ENCODE results near the gene TBX4. TPM values are rescaled to one million over a fixed set of nuclear protein-coding genes. Genes with fewer than 3 reads are reported as not detected.

TBX4 gene
- total RNA-seq, 4 donors from 2014 or later, result not detected

DNA sequence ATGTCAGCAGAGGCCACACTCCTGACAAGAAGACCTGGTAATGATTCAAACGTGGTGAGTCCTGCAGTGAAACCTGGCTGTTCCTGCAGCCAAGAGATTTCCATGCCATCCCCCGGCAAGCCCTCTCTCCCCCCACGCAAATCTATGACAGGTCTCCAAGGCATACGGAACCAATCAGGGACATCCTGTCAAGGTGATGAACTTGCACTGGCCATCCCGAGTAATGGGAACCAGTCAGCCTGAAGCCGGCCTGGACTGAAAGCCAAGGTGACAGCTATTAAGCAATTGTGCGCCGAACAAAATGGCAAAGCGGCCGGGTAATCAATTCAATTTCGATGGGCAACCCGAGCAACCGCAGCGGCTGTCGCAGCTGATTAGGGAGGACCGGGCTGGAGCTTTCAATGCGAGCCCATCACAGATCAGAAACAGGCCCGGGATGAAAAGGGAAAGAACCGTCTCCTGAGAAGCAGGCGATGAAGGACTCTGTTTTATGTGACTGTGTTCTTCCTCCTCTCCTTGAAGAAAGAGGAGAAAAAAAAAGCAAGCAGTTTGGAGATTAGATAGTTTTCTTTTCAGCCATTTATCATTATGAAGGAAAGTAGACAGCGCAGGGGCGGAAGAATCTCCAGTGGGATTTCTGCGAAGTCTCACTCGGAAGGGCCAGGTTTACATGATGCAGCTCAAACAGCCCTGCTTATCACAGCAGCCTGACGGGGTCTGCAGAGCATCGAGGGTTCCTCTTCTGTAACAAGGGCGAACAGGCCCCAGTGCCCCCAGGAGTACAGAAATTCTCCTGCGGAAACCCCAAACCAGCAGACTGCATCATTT, 35.2 kb downstream of the TBX4 start:
- Histone ChIP-seq H3K4me3 (no peak overlapping the region), H3K27ac (no peak overlapping the region), H3K36me3 (no peaks in the 10 kb centered on the region), H3K9me3 (no peaks in the 10 kb centered on the region), H3K27me3 (no peaks in the 10 kb centered on the region), H3K4me1 (peaks cover 0 to 10% of the 10 kb centered on the region in 2 donors)
- TF ChIP-seq POLR2A (IDR thresholded peaks at IDR 0.05) (no peak), CTCF (IDR thresholded peaks at IDR 0.05) (no peak)
- no peak for DNase-seq
- intact Hi-C loops (cut with DNase I; ENCODE audit: low total_unique reads), result no loop called here

DNA sequence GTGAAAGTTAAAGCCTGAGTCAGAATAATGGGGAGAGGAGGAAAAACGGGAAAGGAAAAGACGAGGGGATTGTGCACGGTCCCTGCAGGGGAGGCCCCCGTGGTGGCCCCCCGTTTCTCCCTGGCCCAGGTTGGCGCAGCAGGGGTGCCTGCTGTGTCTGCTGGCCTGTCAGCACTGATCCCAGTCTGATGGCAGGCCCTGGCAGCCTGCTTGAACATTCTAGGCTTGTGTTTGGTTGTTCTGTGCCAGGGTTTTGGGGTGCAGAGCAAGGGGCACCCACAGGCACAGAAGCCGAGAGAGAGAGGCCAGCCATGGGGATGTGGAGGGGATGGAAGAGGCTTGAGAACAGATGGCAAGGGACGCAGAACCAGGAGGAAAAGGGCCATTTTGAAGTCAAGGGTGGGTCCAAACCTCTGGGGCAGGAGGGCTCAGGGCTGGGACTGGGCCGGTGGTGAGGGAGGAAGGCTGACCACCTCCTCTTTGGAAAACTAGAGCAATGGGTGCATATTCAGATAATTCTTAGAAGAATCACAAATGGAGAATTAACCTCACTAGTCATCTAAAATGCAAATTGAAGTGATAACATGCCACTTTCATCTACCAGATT, 35.9 kb downstream of the TBX4 start:
- H3K9me3 ChIP-seq, result no peaks in the 10 kb centered on the region
- H3K27ac ChIP-seq, result no peak overlapping the region
- H3K4me1 ChIP-seq, result peaks cover 0 to 10% of the 10 kb centered on the region in 2 donors
- no peaks in the 10 kb centered on the region for H3K36me3 ChIP-seq
- no peak for TF ChIP-seq CTCF (IDR thresholded peaks at IDR 0.05)
- no peak for TF ChIP-seq POLR2A (IDR thresholded peaks at IDR 0.05)
- DNase-seq, result no peak
- H3K4me3 ChIP-seq, result no peak overlapping the region
- intact Hi-C loops (cut with DNase I; ENCODE audit: low total_unique reads), result no loop called here
- no peaks in the 10 kb centered on the region for H3K27me3 ChIP-seq

DNA sequence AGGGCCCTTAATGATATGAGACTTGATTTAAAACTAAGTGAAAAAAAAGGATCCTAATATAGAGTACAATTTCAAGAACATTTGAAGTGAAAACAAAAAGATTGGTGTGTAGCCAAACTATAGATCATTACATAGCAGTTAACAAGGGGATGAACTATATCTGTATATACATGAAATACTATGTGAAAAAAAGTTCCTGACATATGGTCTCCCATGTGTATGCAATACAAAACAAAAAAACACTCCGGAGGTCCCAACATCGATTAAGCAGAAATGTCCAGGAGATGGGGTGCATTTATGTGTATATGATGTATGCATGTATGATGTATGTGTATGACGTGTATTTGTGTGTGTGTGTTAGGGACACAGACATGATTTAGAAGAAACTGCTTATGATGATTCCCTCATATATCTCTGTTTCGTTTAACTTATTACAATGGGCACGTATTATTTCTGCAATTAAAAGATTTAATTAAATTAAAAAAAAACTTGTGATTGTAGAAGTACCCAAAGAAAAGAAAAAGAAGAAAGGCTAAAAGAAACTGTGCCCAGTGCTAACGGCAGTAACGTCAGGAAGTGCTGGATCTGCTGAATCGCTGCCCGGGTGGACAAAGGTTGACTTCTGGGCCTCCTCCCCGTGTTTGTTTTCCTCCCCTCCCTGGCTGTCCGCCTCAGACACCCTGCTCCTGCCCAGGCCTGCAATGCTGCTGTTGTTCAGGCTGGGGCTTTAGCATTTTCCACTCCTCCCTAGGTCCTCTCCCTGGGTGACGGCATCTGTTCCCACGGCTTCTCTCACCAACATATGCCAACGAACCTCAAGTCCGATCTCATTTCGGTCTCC, 36.9 kb downstream of the TBX4 start:
- no peaks in the 10 kb centered on the region for H3K36me3 ChIP-seq
- H3K9me3 ChIP-seq, result no peaks in the 10 kb centered on the region
- no peak overlapping the region for H3K4me3 ChIP-seq
- peaks cover 0 to 10% of the 10 kb centered on the region in 2 donors for H3K4me1 ChIP-seq
- intact Hi-C loops (cut with DNase I; ENCODE audit: low total_unique reads), result no loop called here
- no peak overlapping the region for H3K27ac ChIP-seq
- TF ChIP-seq CTCF (IDR thresholded peaks at IDR 0.05) (no peak), POLR2A (IDR thresholded peaks at IDR 0.05) (no peak)
- no peak for DNase-seq
- H3K27me3 ChIP-seq, result no peaks in the 10 kb centered on the region

DNA sequence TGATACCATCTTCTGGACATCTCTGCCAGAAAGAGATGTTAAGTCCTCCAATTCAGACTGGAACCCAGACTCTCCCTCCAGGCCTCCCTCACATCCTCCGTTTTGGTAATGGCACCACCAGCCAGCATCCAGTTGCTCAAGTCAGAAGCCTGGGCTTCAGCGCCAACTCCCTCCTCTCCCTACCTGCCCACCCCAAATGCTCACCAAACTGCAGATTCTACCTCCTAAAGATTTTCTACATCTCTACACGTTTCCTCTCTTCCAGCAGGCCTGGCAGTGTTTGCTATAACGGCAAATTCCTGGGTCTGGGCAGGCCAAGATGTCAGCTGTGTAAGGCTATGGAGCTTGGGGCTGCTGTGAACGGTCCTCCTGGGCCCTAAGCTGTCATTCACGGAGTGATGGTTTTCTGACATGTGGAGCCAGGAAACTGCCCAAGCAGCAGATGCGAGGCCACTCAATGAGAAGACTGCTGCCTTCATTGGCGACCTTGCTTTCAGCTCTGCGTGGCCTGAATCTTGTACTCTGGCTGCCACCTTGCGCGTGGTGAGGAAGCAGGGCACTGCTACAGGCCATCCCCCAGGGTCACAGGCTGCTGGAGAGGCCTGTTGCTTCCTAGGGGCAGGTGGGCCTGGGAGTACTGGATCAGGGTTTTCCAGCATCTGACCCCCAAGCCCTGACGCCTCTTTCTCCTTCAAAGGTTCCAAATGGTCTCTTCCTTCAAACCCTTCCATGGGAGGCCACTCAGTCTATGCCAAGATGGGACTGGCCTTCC, 37.7 kb downstream of the TBX4 start:
- DNase-seq, result no peak
- no peak overlapping the region for H3K27ac ChIP-seq
- intact Hi-C loops (cut with DNase I; ENCODE audit: low total_unique reads), result no loop called here
- H3K4me3 ChIP-seq, result no peak overlapping the region
- peaks cover 0 to 10% of the 10 kb centered on the region in 2 donors for H3K4me1 ChIP-seq
- H3K27me3 ChIP-seq, result no peaks in the 10 kb centered on the region
- H3K36me3 ChIP-seq, result no peaks in the 10 kb centered on the region
- no peak for TF ChIP-seq POLR2A (IDR thresholded peaks at IDR 0.05)
- TF ChIP-seq CTCF (IDR thresholded peaks at IDR 0.05), result no peak
- no peaks in the 10 kb centered on the region for H3K9me3 ChIP-seq
